Transverse colon (tissue), 3 donors: ENCODE data around the gene PPP5C.

ENCODE experiments used
- EP300 ChIP-seq: sonication (generic); formaldehyde crosslinking; IDR thresholded peaks from one replicate; pipeline ENCODE4 v1.6.1; 2017; ENCODE audit warnings: antibody characterized with exemption, low read depth
- POLR2A ChIP-seq: fragments of 450-650 bp; IDR thresholded peaks from one replicate; pipeline ENCODE4 v1.6.1; 2016; ENCODE audit warnings: antibody characterized with exemption, mild to moderate bottlenecking, moderate library complexity
- TF ChIP-seq, protein P1 (sequence below), 5 experiments: fragments of 200-600 bp in 3 of 5; fragments of 450-650 bp in 2 of 5; sonication (generic) in 3 of 5; IDR thresholded peaks; 1 replicate in 2 of 5; 2 replicates in 3 of 5; pipeline ENCODE4 v1.5.1; 2016 to 2017; ENCODE audit warnings: antibody characterized with exemption in 5 of 5, inconsistent platforms in 3 of 5, mild to moderate bottlenecking in 2 of 5, moderate library complexity in 1 of 5

DNA sequence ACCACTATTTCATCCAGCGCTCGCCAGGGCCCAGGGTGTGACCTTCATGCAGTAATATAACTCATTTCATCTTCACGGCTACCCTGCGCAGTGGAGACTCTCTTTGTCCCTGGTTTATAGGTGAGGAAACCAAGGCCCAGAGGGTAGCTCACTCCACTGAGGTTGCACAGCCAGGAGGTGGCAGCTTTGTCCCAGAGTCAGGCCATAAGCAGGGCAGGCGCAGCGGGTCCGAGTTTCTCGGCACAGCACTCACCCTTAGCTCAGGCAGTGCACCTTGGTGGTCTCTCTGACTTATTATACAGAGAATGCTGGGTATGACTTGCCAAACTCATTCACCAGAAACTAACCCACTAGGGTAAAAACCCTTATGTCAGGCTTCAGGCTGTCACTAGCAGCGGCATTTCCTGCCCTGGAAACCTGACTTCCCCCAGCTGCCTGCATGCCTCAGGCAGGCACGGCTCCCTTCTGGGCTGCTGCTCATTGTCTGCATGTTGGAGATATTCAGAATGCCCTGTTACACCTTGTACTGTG lies 24.5 kb downstream of the PPP5C start:
- TF ChIP-seq, protein P1, sequence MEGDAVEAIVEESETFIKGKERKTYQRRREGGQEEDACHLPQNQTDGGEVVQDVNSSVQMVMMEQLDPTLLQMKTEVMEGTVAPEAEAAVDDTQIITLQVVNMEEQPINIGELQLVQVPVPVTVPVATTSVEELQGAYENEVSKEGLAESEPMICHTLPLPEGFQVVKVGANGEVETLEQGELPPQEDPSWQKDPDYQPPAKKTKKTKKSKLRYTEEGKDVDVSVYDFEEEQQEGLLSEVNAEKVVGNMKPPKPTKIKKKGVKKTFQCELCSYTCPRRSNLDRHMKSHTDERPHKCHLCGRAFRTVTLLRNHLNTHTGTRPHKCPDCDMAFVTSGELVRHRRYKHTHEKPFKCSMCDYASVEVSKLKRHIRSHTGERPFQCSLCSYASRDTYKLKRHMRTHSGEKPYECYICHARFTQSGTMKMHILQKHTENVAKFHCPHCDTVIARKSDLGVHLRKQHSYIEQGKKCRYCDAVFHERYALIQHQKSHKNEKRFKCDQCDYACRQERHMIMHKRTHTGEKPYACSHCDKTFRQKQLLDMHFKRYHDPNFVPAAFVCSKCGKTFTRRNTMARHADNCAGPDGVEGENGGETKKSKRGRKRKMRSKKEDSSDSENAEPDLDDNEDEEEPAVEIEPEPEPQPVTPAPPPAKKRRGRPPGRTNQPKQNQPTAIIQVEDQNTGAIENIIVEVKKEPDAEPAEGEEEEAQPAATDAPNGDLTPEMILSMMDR (IDR thresholded peaks at IDR 0.05), result no peak
- TF ChIP-seq EP300 (no peak), POLR2A (no peak)
